ENCODE data around the gene SYNJ2.

SYNJ2 gene

GRCh38 chr6:158030380-158031300, 49.0 kb downstream of the SYNJ2 start:
- no peak for DNase-seq

- DNase-seq, result peak; percentile 94
Observed at GRCh38 chr6:158031381-158032353, 50.0 kb downstream of the SYNJ2 start.

DNA sequence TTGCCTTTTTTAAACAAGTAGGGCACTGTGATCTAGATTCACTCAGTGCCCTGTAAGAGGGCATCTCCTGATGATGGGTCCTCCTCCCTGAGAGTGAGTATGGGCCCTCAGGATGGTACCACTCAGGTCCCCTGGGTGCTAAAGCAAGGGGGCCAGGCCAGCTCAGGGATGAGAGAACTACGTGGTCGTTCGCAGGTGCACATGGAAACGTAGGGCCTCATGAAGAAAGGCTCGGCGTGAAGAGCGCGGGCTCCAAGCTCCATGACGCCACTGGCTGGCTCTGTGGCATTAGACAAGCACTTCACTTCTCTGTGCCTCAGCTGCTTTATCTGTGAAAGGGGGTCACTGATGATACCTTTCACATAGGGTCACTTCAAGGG, 50.7 kb downstream of the SYNJ2 start:
- DNase-seq, result no peak

- no peak for DNase-seq
Observed at GRCh38 chr6:158033077-158033750, 51.6 kb downstream of the SYNJ2 start.

- DNase-seq, result no peak
Observed at GRCh38 chr6:158033751-158034702, 52.4 kb downstream of the SYNJ2 start.

DNA sequence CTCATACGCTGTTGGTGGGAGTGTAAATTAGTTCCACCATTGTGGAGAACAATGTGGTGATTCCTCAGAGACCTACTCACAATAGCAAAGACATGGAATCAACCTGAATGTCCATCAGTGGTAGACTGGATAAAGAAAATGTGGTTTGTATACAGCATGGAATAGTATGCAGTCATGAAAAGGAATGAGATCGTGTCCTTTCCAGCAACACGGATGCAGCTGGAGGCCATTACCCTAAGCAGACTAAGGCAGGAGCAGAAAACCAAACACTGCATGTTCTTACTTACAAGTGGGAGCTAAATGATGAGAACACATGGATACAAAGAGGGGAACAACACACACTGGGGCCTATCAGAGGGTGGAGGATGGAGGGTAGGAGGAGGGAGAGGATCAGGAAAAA, 54.6 kb downstream of the SYNJ2 start:
- no peak for DNase-seq

GRCh38 chr6:158037021-158037420, 55.4 kb downstream of the SYNJ2 start:
- DNase-seq, result no peak

DNA sequence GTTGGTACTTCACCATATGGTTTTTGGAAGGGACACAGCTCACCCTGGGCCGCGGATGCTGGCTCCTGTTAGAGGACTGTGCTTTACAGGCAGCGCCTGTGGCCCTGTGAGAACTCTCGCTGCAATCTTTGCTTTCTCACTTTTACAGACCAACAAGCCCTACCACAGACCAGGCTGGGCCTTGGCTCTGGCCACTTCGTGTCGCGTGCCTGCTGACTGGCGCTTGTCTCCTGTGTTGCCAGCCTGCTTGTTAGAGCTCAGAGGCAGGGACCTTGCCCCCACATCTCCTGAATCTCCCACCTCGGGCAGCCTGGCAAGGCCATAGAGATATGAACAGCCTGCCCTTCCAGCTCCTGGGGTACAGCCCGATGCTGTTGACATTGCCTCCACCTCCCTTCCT, 56.1 kb downstream of the SYNJ2 start:
- no peak for DNase-seq

DNA sequence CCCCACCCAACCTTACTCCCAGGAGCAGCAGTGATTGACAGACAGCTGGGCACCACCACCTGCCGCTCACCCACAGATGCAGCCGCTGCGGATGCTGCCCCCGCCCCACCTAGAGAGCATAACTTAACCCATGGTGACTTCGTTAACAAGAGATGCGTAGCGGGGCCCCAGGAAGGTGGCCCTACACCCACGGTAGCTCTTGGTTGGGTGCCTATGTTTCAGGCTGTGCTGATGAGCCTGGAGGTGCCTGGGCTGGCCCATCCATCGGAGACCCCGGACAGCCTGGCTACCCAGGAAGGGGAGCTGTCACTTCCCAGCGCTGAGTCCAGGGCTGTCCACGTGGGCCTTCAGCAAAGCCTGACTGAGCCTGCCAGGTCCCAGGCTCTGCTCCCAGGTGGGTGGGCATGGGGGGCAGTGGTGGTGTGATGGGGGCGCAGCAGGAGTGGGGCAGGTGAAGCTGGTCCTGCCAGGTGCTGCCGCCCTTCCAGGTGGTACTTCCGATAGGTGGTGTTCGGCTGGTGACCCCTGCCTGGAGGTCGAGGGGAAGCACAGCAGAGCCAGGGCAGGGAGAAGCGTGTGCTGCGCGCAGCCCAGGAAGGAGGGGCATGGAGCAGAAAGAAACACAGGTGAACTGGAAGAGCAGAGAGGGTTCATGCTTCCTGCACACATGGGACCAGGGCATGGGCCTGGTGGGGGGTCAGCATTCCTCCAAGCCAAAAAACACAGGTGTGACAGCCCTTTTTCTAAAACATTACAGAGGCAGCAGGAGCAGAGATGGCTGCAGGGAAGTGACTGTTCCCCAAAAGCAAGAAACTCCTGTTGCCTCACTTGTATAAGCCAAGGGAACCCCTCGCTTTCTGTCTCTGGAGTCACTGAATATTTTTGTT, 56.9 kb downstream of the SYNJ2 start:
- DNase-seq, result no peak

- no peak for DNase-seq
Observed at GRCh38 chr6:158039178-158039557, 57.5 kb downstream of the SYNJ2 start.

GRCh38 chr6:158039571-158040050, 57.9 kb downstream of the SYNJ2 start:
- no peak for DNase-seq

DNA sequence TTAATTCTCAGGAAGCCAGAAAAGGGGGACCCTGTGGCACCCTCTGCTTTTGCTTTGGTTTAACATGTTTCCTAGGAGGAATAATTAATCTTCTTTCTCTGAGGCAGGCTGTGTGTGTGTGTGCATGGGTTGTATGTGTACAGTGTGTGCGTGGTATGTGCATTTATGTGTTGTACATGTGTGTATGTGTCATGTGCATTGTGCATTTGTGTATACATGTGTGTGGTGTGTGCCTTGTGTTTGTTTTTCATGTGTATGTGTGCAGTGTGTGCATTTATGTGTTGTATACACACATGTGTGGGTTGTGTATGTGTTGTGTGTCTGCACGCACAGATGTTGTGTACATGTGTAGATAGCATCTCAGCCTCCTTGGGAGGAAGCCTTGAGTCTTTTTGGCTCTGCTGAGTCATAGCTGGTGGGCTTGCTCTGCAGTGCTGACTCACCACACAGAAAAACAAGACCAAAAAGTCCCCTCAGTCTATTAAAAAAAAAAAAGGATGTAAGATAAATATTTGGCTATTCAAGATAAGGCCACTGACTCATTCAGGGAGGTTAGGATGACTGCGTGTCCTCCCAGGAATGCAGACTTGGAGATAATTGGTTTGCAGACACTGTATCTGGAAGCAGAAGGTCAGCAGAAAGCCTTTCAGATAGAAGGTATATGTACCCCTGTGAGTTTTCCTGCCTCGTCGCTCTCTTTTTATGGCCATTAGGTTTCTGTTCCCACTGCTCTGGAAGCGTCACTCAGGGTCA, 58.6 kb downstream of the SYNJ2 start:
- DNase-seq, result peak; percentile 88

- DNase-seq, result no peak
Observed at GRCh38 chr6:158040804-158041347, 59.2 kb downstream of the SYNJ2 start.

DNA sequence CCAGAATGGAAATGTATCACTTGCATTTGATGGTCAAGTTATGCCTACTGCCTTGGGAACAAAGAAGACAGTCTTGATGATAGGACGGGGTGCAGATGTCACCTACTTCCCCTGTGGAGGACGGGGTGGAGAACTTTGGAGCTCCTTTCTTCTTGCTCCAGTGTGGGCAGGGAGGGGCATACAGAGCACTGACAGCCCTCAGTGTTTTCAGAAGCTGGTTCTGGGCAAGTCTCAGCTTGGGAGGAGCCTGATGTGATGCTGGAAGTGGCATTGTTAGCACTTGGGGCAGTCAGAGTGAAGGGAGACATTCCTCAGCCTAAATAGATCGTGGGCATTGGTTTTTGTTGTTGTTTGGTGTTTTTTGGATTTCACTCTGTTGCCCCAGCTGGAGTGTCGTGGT, 59.7 kb downstream of the SYNJ2 start:
- no peak for DNase-seq

DNA sequence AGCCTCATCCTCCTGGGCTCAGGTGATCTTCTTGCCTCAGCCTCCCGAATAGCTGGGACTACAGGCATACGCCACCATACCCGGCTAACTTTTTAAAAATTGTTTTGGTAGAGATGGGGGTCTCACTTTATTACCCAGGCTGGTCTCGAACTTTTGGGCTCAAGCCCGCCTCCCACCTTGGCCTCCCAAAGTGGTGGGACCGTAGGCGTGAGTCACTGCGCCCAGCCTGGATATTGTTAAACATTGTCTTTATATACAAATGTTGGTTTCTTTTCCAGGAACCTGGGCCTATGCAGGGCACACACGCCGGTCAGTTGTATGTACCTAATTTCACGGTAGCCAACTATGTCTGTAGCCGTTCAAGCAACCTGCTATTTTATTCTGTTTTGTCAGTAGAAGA, 60.1 kb downstream of the SYNJ2 start:
- no peak for DNase-seq

- DNase-seq, result peak; percentile 77
Observed at GRCh38 chr6:158042245-158042798, 60.7 kb downstream of the SYNJ2 start.

- DNase-seq, result no peak
Observed at GRCh38 chr6:158043008-158043407, 61.3 kb downstream of the SYNJ2 start.

- DNase-seq, result no peak
Observed at GRCh38 chr6:158043586-158044524, 62.2 kb downstream of the SYNJ2 start.

Data from inflammatory macrophage treated with lipopolysaccharide for 4 hours (primary cell).